Keratinocyte (primary cell): ENCODE measurements around the gene RTBDN. TPM values are rescaled to one million over a fixed set of nuclear protein-coding genes. Genes with fewer than 3 reads are reported as not detected.

Source experiments
- DNase-seq: peaks from one replicate; pipeline ENCODE4 v3.0.0-alpha.2; 2011; ENCODE audit warnings: low read depth, missing footprints, low spot score
- FAIRE-seq: peaks from 2 replicates; lab custom pipeline; 2011; peaks lifted over from hg19 to GRCh38; lab: Jason Lieb, UNC
- H2AFZ ChIP-seq: 2 replicates; pipeline ENCODE4 v1.6.0; 2012; ENCODE audit warnings: low read length, control low read depth, inconsistent platforms; ENCODE audit not compliant: control insufficient read depth
- H3K27ac ChIP-seq: 2 replicates; pipeline ENCODE4 v1.5.1; 2011; ENCODE audit warnings: low read length; ENCODE audit not compliant: control insufficient read depth, insufficient read depth
- H3K27me3 ChIP-seq: 3 replicates; pipeline ENCODE4 v1.6.0; 2011; ENCODE audit warnings: low read length; ENCODE audit not compliant: control insufficient read depth, insufficient read depth; ENCODE audit errors: extremely low read depth
- H3K36me3 ChIP-seq, 2 experiments: 2 replicates in 1 of 2; 3 replicates in 1 of 2; pipeline ENCODE4 v1.5.1; 2011; ENCODE audit warnings: low read length in 2 of 2, mild to moderate bottlenecking in 1 of 2; ENCODE audit not compliant: control insufficient read depth in 2 of 2, insufficient read depth in 2 of 2; ENCODE audit errors: extremely low read depth in 1 of 2
- H3K4me1 ChIP-seq: 3 replicates; pipeline ENCODE4 v1.5.1; 2011; ENCODE audit warnings: low read length; ENCODE audit not compliant: control insufficient read depth, insufficient read depth; ENCODE audit errors: extremely low read depth
- H3K4me2 ChIP-seq: 3 replicates; pipeline ENCODE4 v1.6.0; 2011; ENCODE audit warnings: low read depth, low read length; ENCODE audit not compliant: control insufficient read depth, insufficient read depth; ENCODE audit errors: extremely low read depth
- H3K4me3 ChIP-seq, 3 experiments: fragments of 200-600 bp in 1 of 3; sonication (generic) in 1 of 3; 2 replicates in 2 of 3; 3 replicates in 1 of 3; pipeline ENCODE4 v1.5.1; 2011 to 2016; ENCODE audit warnings: low read length in 3 of 3, mild to moderate bottlenecking in 3 of 3, control low read depth in 2 of 3, inconsistent platforms in 1 of 3, low read depth in 1 of 3, mixed read lengths in 1 of 3, mixed run types in 1 of 3, moderate library complexity in 1 of 3; ENCODE audit not compliant: control insufficient read depth in 2 of 3, insufficient read depth in 2 of 3; ENCODE audit errors: extremely low read depth in 1 of 3
- H3K79me2 ChIP-seq: 2 replicates; pipeline ENCODE4 v1.6.0; 2012; ENCODE audit warnings: low read length; ENCODE audit not compliant: control insufficient read depth, insufficient read depth
- H3K9ac ChIP-seq: 3 replicates; pipeline ENCODE4 v1.6.0; 2011; ENCODE audit warnings: low read length; ENCODE audit not compliant: control insufficient read depth, insufficient read depth; ENCODE audit errors: extremely low read depth
- H3K9me1 ChIP-seq: 3 replicates; pipeline ENCODE4 v1.6.0; 2011; ENCODE audit warnings: low read length; ENCODE audit not compliant: control insufficient read depth, insufficient read depth; ENCODE audit errors: extremely low read depth
- H3K9me3 ChIP-seq: 2 replicates; pipeline ENCODE4 v1.5.1; 2012; ENCODE audit warnings: low read depth, low read length; ENCODE audit not compliant: control insufficient read depth
- H4K20me1 ChIP-seq: 3 replicates; pipeline ENCODE4 v1.6.0; 2011; ENCODE audit warnings: low read length; ENCODE audit not compliant: control insufficient read depth, insufficient read depth; ENCODE audit errors: extremely low read depth
- CTCF ChIP-seq, 3 experiments: IDR thresholded peaks in 1 of 3; conservative IDR thresholded peaks in 1 of 3; optimal IDR thresholded peaks in 1 of 3; 2 replicates in 2 of 3; 3 replicates in 1 of 3; pipeline versions ENCODE3 to v1.5.1; 2011; ENCODE audit warnings: low read length in 3 of 3, mild to moderate bottlenecking in 3 of 3, moderate library complexity in 2 of 3, control low read depth in 1 of 3, inconsistent platforms in 1 of 3; ENCODE audit not compliant: insufficient read depth in 2 of 3; ENCODE audit errors: extremely low read depth in 1 of 3
- EZH2 ChIP-seq: IDR thresholded peaks from one replicate; pipeline ENCODE4 v1.6.1; 2012; ENCODE audit warnings: inconsistent platforms, mild to moderate bottlenecking, low read length, moderate library complexity
- dilution Hi-C: fragments of 300-500 bp; cut with MboI; formaldehyde crosslinking; loops from one replicate; pipeline ENCODE4 v1.7.0; 2020; ENCODE audit warnings: low sequenced_read_pairs; ENCODE audit not compliant: extremely low pct_ligation_motif_present
- polyA plus RNA-seq, 5 experiments: library from polyadenylated mRNA; depleted of rRNA in 3 of 5; stranded (reverse) in 3 of 5; stranded (forward) in 1 of 5; unstranded in 1 of 5; fragments of >200 nt; gene quantifications; 1 replicate in 1 of 5; 2 replicates in 3 of 5; 3 replicates in 1 of 5; pipeline versions ENCODE4 v1.2.1 to v1.2.3, GENCODE V29; 2011 to 2012; ENCODE audit warnings: missing spikeins in 2 of 5, low read depth in 1 of 5, low replicate concordance in 1 of 5

The RTBDN gene
- polyA plus RNA-seq, 1 donor (not counting 4 experiments of a cell fraction or from before 2014, with no cell fraction given), result not detected

DNA sequence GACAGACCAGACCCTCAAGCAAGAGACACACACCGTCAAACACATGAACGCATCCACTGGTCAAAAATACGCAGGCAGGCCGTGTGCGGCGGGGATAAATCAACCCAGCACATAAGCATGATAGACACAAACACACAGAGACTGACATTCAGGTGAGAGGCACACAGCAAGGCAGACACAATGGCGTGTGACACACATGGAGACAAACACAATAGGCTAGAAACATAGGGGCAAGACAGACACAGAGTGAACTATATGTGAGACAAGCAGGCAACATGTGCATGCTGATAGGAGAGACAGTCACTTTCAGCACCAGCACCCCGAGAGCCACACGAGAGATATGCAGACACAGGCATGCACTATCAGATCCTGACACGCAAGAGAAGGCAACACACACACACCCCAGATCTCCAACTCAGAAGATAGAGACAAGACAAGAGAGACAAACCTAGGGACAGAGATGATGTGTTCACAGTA, 49.9 kb downstream of the RTBDN start:
- H3K79me2 ChIP-seq, result no peaks in the 10 kb centered on the region
- H3K9me3 ChIP-seq, result no peaks in the 10 kb centered on the region
- no peak for DNase-seq
- H2AFZ ChIP-seq, result peak overlapping the region; percentile 59
- no peaks in the 10 kb centered on the region for H4K20me1 ChIP-seq
- no peaks in the 10 kb centered on the region for H3K27me3 ChIP-seq
- no peaks in the 10 kb centered on the region for H3K36me3 ChIP-seq
- H3K9ac ChIP-seq, result peak overlapping the region; percentile 71
- H3K4me2 ChIP-seq, result peak overlapping the region; percentile 88
- dilution Hi-C loops, result no loop called here
- peak overlapping the region in 1 of 3 experiments; percentile 9 for H3K4me3 ChIP-seq
- TF ChIP-seq EZH2, result no peak
- TF ChIP-seq CTCF (optimal IDR thresholded peaks at IDR 0.05 in 1 of 3, IDR thresholded peaks at IDR 0.05 in 1 of 3, conservative IDR thresholded peaks at IDR 0.05 in 1 of 3; ENCODE audit: extremely low read depth in 1 of 3, insufficient read depth in 2 of 3, low read length in 3 of 3), result no peak
- FAIRE-seq, result no peak
- H3K27ac ChIP-seq, result peak overlapping the region; percentile 81
- peaks cover 68% of the 10 kb centered on the region for H3K4me1 ChIP-seq
- H3K9me1 ChIP-seq, result no peaks in the 10 kb centered on the region

GRCh38 chr19:12783849-12784393, 50.5 kb downstream of the RTBDN start:
- FAIRE-seq, result no peak

More at GRCh38 chr19:12783849-12784393, 50.5 kb downstream of the RTBDN start:
- TF ChIP-seq CTCF (optimal IDR thresholded peaks at IDR 0.05 in 1 of 3, IDR thresholded peaks at IDR 0.05 in 1 of 3, conservative IDR thresholded peaks at IDR 0.05 in 1 of 3; ENCODE audit: extremely low read depth in 1 of 3, insufficient read depth in 2 of 3, low read length in 3 of 3) (no peak), EZH2 (no peak)
- DNase-seq, result no peak
- no peaks in the 10 kb centered on the region for H3K9me1 ChIP-seq
- no peaks in the 10 kb centered on the region for H3K79me2 ChIP-seq
- H3K4me2 ChIP-seq, result peak overlapping the region; percentile 88
- peak overlapping the region; percentile 71 for H3K9ac ChIP-seq
- H2AFZ ChIP-seq, result peak overlapping the region; percentile 59
- H4K20me1 ChIP-seq, result no peaks in the 10 kb centered on the region
- H3K27ac ChIP-seq, result peak overlapping the region; percentile 81
- H3K4me3 ChIP-seq, result peak overlapping the region in 1 of 3 experiments; percentile 45
- no peaks in the 10 kb centered on the region for H3K9me3 ChIP-seq
- H3K27me3 ChIP-seq, result no peaks in the 10 kb centered on the region
- peaks cover 69% of the 10 kb centered on the region for H3K4me1 ChIP-seq
- dilution Hi-C loops, result no loop called here
- no peaks in the 10 kb centered on the region for H3K36me3 ChIP-seq
